ENCODE data around the gene EXOSC10. TPM values are rescaled to one million over a fixed set of nuclear protein-coding genes. Genes with fewer than 3 reads are reported as not detected.
"Not testable (repeated sequence)": the region's sequence is repeated elsewhere in the genome, so short reads cannot be mapped to it uniquely, and the experiment has no call there.

Gene EXOSC10
- total and polyA plus RNA-seq, 2 donors from 2014 or later: 26.2 to 46.8 TPM

GRCh38 chr1:11052839-11053757 lies 46.6 kb downstream of the EXOSC10 start:
- FAIRE-seq: no peak
- Histone ChIP-seq H3K9ac (ENCODE audit: low read length in 3 of 3) (no peak overlapping the region), H3K27me3 (ENCODE audit: control insufficient read depth, insufficient read depth, low read length) (no peaks in the 10 kb centered on the region), H3K4me1 (ENCODE audit: control insufficient read depth in 2 of 3, insufficient read depth in 2 of 3, low read depth in 1 of 3, low read length in 3 of 3) (no peaks in the 10 kb centered on the region), H3K9me3 (ENCODE audit: control insufficient read depth in 2 of 3, insufficient read depth in 1 of 3, low read length in 3 of 3) (no peaks in the 10 kb centered on the region), H3K4me3 (ENCODE audit: low read length in 3 of 3) (no peak overlapping the region), H3K27ac (ENCODE audit: low read depth in 2 of 2, low read length in 2 of 2) (no peak overlapping the region), H3K36me3 (ENCODE audit: control insufficient read depth in 2 of 3, insufficient read depth in 3 of 3, low read length in 3 of 3) (peaks cover 0 to 4% (median 0%) of the 10 kb centered on the region in 3 donors)
- no peak for TF ChIP-seq CTCF (IDR thresholded peaks at IDR 0.05; ENCODE audit: borderline replicate concordance, extremely low read depth, insufficient read depth)
- intact Hi-C loops (cut with DNase I): no loop called here
- DNase-seq: peak in 3 of 5 donors; percentile 14 to 69 (median 47)

- intact Hi-C loops (cut with DNase I): no loop called here
- no peak for FAIRE-seq
- peak in 1 of 5 donors; percentile 43 for DNase-seq
- no peaks in the 10 kb centered on the region for H3K4me1 ChIP-seq (ENCODE audit: control insufficient read depth in 2 of 3, insufficient read depth in 2 of 3, low read depth in 1 of 3, low read length in 3 of 3)
- H3K36me3 ChIP-seq (ENCODE audit: control insufficient read depth in 2 of 3, insufficient read depth in 3 of 3, low read length in 3 of 3): peaks cover 0 to 4% (median 0%) of the 10 kb centered on the region in 3 donors
- H3K27me3 ChIP-seq (ENCODE audit: control insufficient read depth, insufficient read depth, low read length): no peaks in the 10 kb centered on the region
- no peak overlapping the region for H3K27ac ChIP-seq (ENCODE audit: low read depth in 2 of 2, low read length in 2 of 2)
- H3K4me3 ChIP-seq (ENCODE audit: low read length in 3 of 3): no peak overlapping the region
- TF ChIP-seq CTCF (IDR thresholded peaks at IDR 0.05; ENCODE audit: borderline replicate concordance, extremely low read depth, insufficient read depth): no peak
- no peak overlapping the region for H3K9ac ChIP-seq (ENCODE audit: low read length in 3 of 3)
- no peaks in the 10 kb centered on the region for H3K9me3 ChIP-seq (ENCODE audit: control insufficient read depth in 2 of 3, insufficient read depth in 1 of 3, low read length in 3 of 3)
Measured at GRCh38 chr1:11051781-11052511, 47.7 kb downstream of the EXOSC10 start.

- H3K9ac ChIP-seq (ENCODE audit: low read length in 3 of 3); FAIRE-seq; H3K4me1 ChIP-seq (ENCODE audit: control insufficient read depth in 2 of 3, insufficient read depth in 2 of 3, low read depth in 1 of 3, low read length in 3 of 3); H3K27ac ChIP-seq (ENCODE audit: low read depth in 2 of 2, low read length in 2 of 2); H3K36me3 ChIP-seq (ENCODE audit: control insufficient read depth in 2 of 3, insufficient read depth in 3 of 3, low read length in 3 of 3); H3K4me3 ChIP-seq (ENCODE audit: low read length in 3 of 3); intact Hi-C loops (cut with DNase I); H3K27me3 ChIP-seq (ENCODE audit: control insufficient read depth, insufficient read depth, low read length); H3K9me3 ChIP-seq (ENCODE audit: control insufficient read depth in 2 of 3, insufficient read depth in 1 of 3, low read length in 3 of 3): not testable (repeated sequence)
- peak in 1 of 5 donors; percentile 8 for DNase-seq
Measured at GRCh38 chr1:11051121-11051520, 48.5 kb downstream of the EXOSC10 start.

All from kidney (tissue), 14 donors.